Fibroblast of pulmonary artery (primary cell): ENCODE data around the gene RANBP17.

ENCODE experiments used
- DNase-seq: peaks from one replicate; pipeline ENCODE4 v3.0.0-alpha.2; 2010; ENCODE audit warnings: low read depth
- H3K4me3 ChIP-seq: replicated peaks from 2 replicates; pipeline ENCODE4 v1.5.1; 2011; ENCODE audit warnings: low read depth, mild to moderate bottlenecking, control low read depth, low read length, moderate library complexity
- CTCF ChIP-seq: IDR thresholded peaks from 2 replicates; pipeline ENCODE4 v1.5.1; 2011; ENCODE audit warnings: mild to moderate bottlenecking, control low read depth, low read length, inconsistent platforms; ENCODE audit errors: missing control alignments

RANBP17 gene

GRCh38 chr5:171323806-171324632 lies 462.2 kb downstream of the RANBP17 start:
- no peak overlapping the region for H3K4me3 ChIP-seq
- TF ChIP-seq CTCF, result no peak
- DNase-seq, result no peak

GRCh38 chr5:171330021-171330420 lies 468.2 kb downstream of the RANBP17 start:
- H3K4me3 ChIP-seq, result no peak overlapping the region
- no peak for TF ChIP-seq CTCF
- DNase-seq, result no peak

GRCh38 chr5:171335616-171336015 lies 473.8 kb downstream of the RANBP17 start:
- H3K4me3 ChIP-seq, result no peak overlapping the region
- no peak for DNase-seq
- no peak for TF ChIP-seq CTCF

GRCh38 chr5:171336521-171337209 lies 474.8 kb downstream of the RANBP17 start:
- TF ChIP-seq CTCF, result peak; percentile 85
- H3K4me3 ChIP-seq, result peak overlapping the region; percentile 57
- peak; percentile 74 for DNase-seq

GRCh38 chr5:171337210-171337569 lies 475.4 kb downstream of the RANBP17 start:
- DNase-seq, result no peak
- H3K4me3 ChIP-seq, result peak overlapping the region; percentile 57

GRCh38 chr5:171340042-171340441 lies 478.2 kb downstream of the RANBP17 start:
- DNase-seq, result no peak
- no peak for TF ChIP-seq CTCF
- no peak overlapping the region for H3K4me3 ChIP-seq

More at GRCh38 chr5:171337210-171337569, 475.4 kb downstream of the RANBP17 start:
- no peak for TF ChIP-seq CTCF
